CD14-positive monocyte (primary cell): ENCODE results near the gene HMGB4. TPM values are rescaled to one million over a fixed set of nuclear protein-coding genes. Genes with fewer than 3 reads are reported as not detected.

Source experiments
- DNase-seq, 3 donors: peaks; one replicate each; pipeline ENCODE4 v3.0.0-alpha.2; 2011 to 2022
- H2AFZ ChIP-seq: 2 replicates; pipeline ENCODE4 v1.6.0; 2012; ENCODE audit warnings: mild to moderate bottlenecking, low read depth, low read length, inconsistent platforms; ENCODE audit not compliant: insufficient read depth, poor library complexity, severe bottlenecking
- H3K27ac ChIP-seq, 2 donors: 1 replicate in 1 of 2; 2 replicates in 1 of 2; pipeline ENCODE4 v1.5.1; 2012 to 2013; ENCODE audit warnings: low read length in 2 of 2, control low read depth in 1 of 2, inconsistent platforms in 1 of 2, low read depth in 1 of 2, mild to moderate bottlenecking in 1 of 2
- H3K27me3 ChIP-seq, 2 donors: one replicate each; pipeline versions ENCODE4 v1.6.0 to v1.6.1; 2011 to 2013; ENCODE audit warnings: low read length in 2 of 2; ENCODE audit not compliant: control insufficient read depth in 2 of 2, insufficient read depth in 2 of 2
- H3K36me3 ChIP-seq, 2 donors: replicated peaks in 1 of 2; 1 replicate in 1 of 2; 2 replicates in 1 of 2; pipeline versions ENCODE4 v1.5.1 to v1.6.1; 2012 to 2013; ENCODE audit warnings: low read length in 2 of 2, control low read depth in 1 of 2, inconsistent platforms in 1 of 2, mild to moderate bottlenecking in 1 of 2; ENCODE audit not compliant: insufficient read depth in 2 of 2, control insufficient read depth in 1 of 2
- H3K4me1 ChIP-seq, 2 donors: 1 replicate in 1 of 2; 2 replicates in 1 of 2; pipeline versions ENCODE4 v1.5.1 to v1.6.1; 2012 to 2013; ENCODE audit warnings: low read length in 2 of 2, control low read depth in 1 of 2, inconsistent platforms in 1 of 2, mild to moderate bottlenecking in 1 of 2, moderate library complexity in 1 of 2; ENCODE audit not compliant: insufficient read depth in 2 of 2, control insufficient read depth in 1 of 2
- H3K4me2 ChIP-seq: replicated peaks from 2 replicates; pipeline ENCODE3; 2012; ENCODE audit warnings: low read length, moderate library complexity, mild to moderate bottlenecking; ENCODE audit not compliant: poor library complexity, severe bottlenecking; ENCODE audit errors: extremely low read depth
- H3K4me3 ChIP-seq, 3 experiments: fragments of 200-600 bp in 1 of 3; sonication (generic) in 1 of 3; replicated peaks in 1 of 3; 1 replicate in 2 of 3; 2 replicates in 1 of 3; pipeline ENCODE4 v1.5.1; 2011 to 2013; ENCODE audit warnings: low read length in 3 of 3, mild to moderate bottlenecking in 3 of 3, control low read depth in 2 of 3, low read depth in 2 of 3, inconsistent platforms in 1 of 3, moderate library complexity in 1 of 3
- H3K79me2 ChIP-seq: 2 replicates; pipeline ENCODE4 v1.6.0; 2012; ENCODE audit warnings: mild to moderate bottlenecking, control low read depth, inconsistent platforms, low read length, moderate library complexity; ENCODE audit not compliant: insufficient read depth
- H3K9ac ChIP-seq: 2 replicates; pipeline ENCODE4 v1.6.0; 2017; ENCODE audit warnings: low read length, mild to moderate bottlenecking; ENCODE audit not compliant: insufficient read depth, poor library complexity, severe bottlenecking
- H3K9me3 ChIP-seq, 2 donors: replicated peaks in 1 of 2; 1 replicate in 1 of 2; 2 replicates in 1 of 2; pipeline versions ENCODE4 v1.5.1 to v1.6.1; 2012 to 2013; ENCODE audit warnings: low read length in 2 of 2, control low read depth in 1 of 2; ENCODE audit not compliant: control insufficient read depth in 1 of 2, insufficient read depth in 1 of 2
- H4K20me1 ChIP-seq: 2 replicates; pipeline ENCODE4 v1.6.0; 2012; ENCODE audit warnings: mild to moderate bottlenecking, low read length, control low read depth, moderate library complexity; ENCODE audit not compliant: insufficient read depth
- H3K27ac Mint-ChIP-seq, 7 donors: one replicate each; pipeline ENCODE4 v1.8.0; 2020; ENCODE audit warnings: mild to moderate bottlenecking in 7 of 7, mixed read lengths in 7 of 7, moderate library complexity in 6 of 7, inconsistent platforms in 2 of 7
- H3K27me3 Mint-ChIP-seq, 3 donors: one replicate each; pipeline ENCODE4 v1.8.0; 2021 to 2022; ENCODE audit warnings: low read depth in 3 of 3, mild to moderate bottlenecking in 3 of 3, mixed read lengths in 3 of 3, moderate library complexity in 3 of 3, inconsistent platforms in 1 of 3
- H3K36me3 Mint-ChIP-seq, 2 donors: one replicate each; pipeline ENCODE4 v1.8.0; 2020; ENCODE audit warnings: mixed read lengths in 2 of 2, inconsistent platforms in 1 of 2, mild to moderate bottlenecking in 1 of 2
- H3K4me1 Mint-ChIP-seq: one replicate; pipeline ENCODE4 v1.8.0; 2020; ENCODE audit warnings: mild to moderate bottlenecking, mixed read lengths
- H3K4me3 Mint-ChIP-seq, 2 donors: one replicate each; pipeline ENCODE4 v1.8.0; 2020; ENCODE audit warnings: mild to moderate bottlenecking in 2 of 2, mixed read lengths in 2 of 2, moderate library complexity in 1 of 2
- H3K9me3 Mint-ChIP-seq, 7 donors: one replicate each; pipeline ENCODE4 v1.8.0; 2020 to 2022; ENCODE audit warnings: mixed read lengths in 7 of 7, mild to moderate bottlenecking in 6 of 7, moderate library complexity in 6 of 7, inconsistent platforms in 2 of 7
- CTCF ChIP-seq: fragments of 200-600 bp; IDR thresholded peaks from one replicate; pipeline ENCODE4 v1.8.0; 2022; ENCODE audit warnings: antibody characterized with exemption, mild to moderate bottlenecking
- WGBS: methylation state at CpG from one replicate; pipeline ENCODE4 v1.1.5; 2013; ENCODE audit warnings: missing lambda C conversion rate; ENCODE audit not compliant: insufficient coverage; 5-methylcytosine and 5-hydroxymethylcytosine counted together
- intact Hi-C, 2 donors: fragments of 100-400 bp; cut with micrococcal nuclease; formaldehyde crosslinking; loops; one replicate each; pipeline versions ENCODE4 v1.15.0 to v1.15.1; 2023
- polyA plus RNA-seq, 3 donors: library from polyadenylated mRNA; depleted of rRNA in 1 of 3; unstranded in 2 of 3; stranded (reverse) in 1 of 3; fragments of 300-500 nt in 2 of 3; fragments of >200 nt in 1 of 3; fragmentation: Illumina TruSeq in 2 of 3; gene quantifications; 1 replicate in 2 of 3; 2 replicates in 1 of 3; pipeline ENCODE4 v1.2.3, GENCODE V29; 2012 to 2021

The HMGB4 gene
- polyA plus RNA-seq, 3 donors = not detected

DNA sequence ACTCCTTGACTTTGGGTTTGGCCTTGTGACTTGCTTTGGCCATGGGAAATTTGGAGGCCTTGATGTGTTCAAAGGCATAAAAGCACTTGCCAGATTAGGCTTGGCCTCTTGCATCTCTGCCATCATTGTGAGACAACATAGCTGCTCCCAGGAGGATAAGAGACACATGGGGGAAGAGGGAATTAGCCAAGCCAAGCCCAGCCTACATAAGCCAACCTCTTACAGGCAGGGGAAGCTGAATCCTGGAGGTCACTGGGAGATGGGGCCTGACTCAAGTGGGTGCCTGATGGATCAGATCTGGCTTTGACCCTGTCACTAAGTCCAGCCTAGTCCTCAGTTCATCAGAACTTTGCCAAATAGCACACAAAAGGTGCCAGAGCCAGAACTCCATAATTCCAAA is 37.6 kb upstream of the HMGB4 start:
- Histone ChIP-seq H3K9ac (no peak overlapping the region), H3K4me3 (no peak overlapping the region), H3K27me3 (no peaks in the 10 kb centered on the region), H2AFZ (no peak overlapping the region), H3K36me3 (no peaks in the 10 kb centered on the region), H3K27ac (no peak overlapping the region), H3K4me2 (no peak overlapping the region), H3K4me1 (no peaks in the 10 kb centered on the region), H4K20me1 (no peaks in the 10 kb centered on the region), H3K79me2 (no peaks in the 10 kb centered on the region), H3K9me3 (peaks cover 11 to 13% of the 10 kb centered on the region in 2 donors)
- no peak for TF ChIP-seq CTCF
- Mint-ChIP-seq H3K4me1 (no peaks in the 10 kb centered on the region), H3K27me3 (peaks cover 1 to 7% (median 2%) of the 10 kb centered on the region in 3 donors), H3K9me3 (peaks cover 2 to 45% (median 10%) of the 10 kb centered on the region in 7 donors), H3K4me3 (no peak overlapping the region), H3K27ac (no peak overlapping the region), H3K36me3 (no peaks in the 10 kb centered on the region)
- intact Hi-C loops = no loop called here
- no peak for DNase-seq

DNA sequence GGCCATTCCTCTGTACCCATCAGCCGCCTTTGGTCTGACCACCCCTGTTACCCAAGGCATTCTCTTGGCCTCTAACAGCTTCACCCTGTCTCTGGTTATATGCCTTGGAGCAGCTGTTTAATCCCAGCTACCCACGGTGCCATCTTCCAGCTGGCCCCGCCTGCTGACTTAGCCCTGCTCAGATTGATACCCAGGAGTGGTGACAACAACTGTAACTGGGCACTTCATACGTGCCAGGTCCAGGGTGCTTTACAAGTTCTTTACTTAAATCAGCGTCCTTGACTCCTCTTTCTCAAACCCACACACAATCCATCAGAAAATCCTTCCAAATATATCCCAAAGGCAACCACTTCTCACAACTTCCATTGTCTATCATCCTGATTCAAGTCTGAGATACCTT is 37.2 kb upstream of the HMGB4 start:
- Histone ChIP-seq H2AFZ (no peak overlapping the region), H3K9ac (no peak overlapping the region), H3K9me3 (peaks cover 11 to 13% of the 10 kb centered on the region in 2 donors), H3K27me3 (no peaks in the 10 kb centered on the region), H3K36me3 (no peaks in the 10 kb centered on the region), H3K4me2 (no peak overlapping the region), H3K4me1 (no peaks in the 10 kb centered on the region), H4K20me1 (no peaks in the 10 kb centered on the region), H3K79me2 (no peaks in the 10 kb centered on the region), H3K27ac (no peak overlapping the region), H3K4me3 (no peak overlapping the region)
- no peak overlapping the region for H3K27ac Mint-ChIP-seq
- 91% methylated on average over 4 of the region's 5 CpGs for WGBS
- peaks cover 2 to 45% (median 10%) of the 10 kb centered on the region in 7 donors for H3K9me3 Mint-ChIP-seq
- no peaks in the 10 kb centered on the region for H3K36me3 Mint-ChIP-seq
- intact Hi-C loops = no loop called here
- no peak overlapping the region for H3K4me3 Mint-ChIP-seq
- no peaks in the 10 kb centered on the region for H3K4me1 Mint-ChIP-seq
- peaks cover 1 to 7% (median 2%) of the 10 kb centered on the region in 3 donors for H3K27me3 Mint-ChIP-seq
- DNase-seq = no peak
- TF ChIP-seq CTCF = no peak
